Retinal pigment epithelial cell (primary cell): ENCODE measurements around the gene TNS3.

Source experiments
- DNase-seq: peaks from one replicate; pipeline ENCODE4 v3.0.0-alpha.2; 2010; ENCODE audit warnings: low read depth
- H3K4me3 ChIP-seq: 2 replicates; pipeline ENCODE4 v1.5.1; 2011; ENCODE audit warnings: mild to moderate bottlenecking, low read length, control low read depth, moderate library complexity
- CTCF ChIP-seq: conservative IDR thresholded peaks from 2 replicates; pipeline ENCODE4 v1.5.1; 2011; ENCODE audit warnings: low read depth, low read length, control low read depth, inconsistent platforms

Gene TNS3

GRCh38 chr7:47335071-47335470, 246.8 kb downstream of the TNS3 start:
- DNase-seq, result no peak
- H3K4me3 ChIP-seq, result no peak overlapping the region
- TF ChIP-seq CTCF, result no peak

GRCh38 chr7:47333959-47334358, 248.0 kb downstream of the TNS3 start:
- no peak for DNase-seq
- TF ChIP-seq CTCF, result no peak
- H3K4me3 ChIP-seq, result no peak overlapping the region

DNA sequence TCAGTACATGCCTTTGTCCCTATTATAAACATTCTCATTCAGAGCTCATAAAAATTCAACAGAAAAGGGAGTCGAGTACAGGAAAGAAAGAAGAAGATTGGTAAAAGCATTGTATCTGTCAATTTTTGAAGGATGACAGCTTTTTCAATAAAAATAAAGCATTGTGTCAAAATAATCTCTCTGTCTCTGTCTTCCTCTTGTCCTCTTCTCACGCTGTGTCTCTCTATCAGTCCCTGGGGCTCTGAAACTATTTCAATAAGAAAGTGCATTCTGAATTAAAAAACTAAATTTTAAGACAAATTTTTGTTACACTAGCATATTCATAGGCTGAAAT, 248.4 kb downstream of the TNS3 start:
- no peak for TF ChIP-seq CTCF
- H3K4me3 ChIP-seq, result no peak overlapping the region
- DNase-seq, result no peak

- no peak for TF ChIP-seq CTCF
- no peak overlapping the region for H3K4me3 ChIP-seq
- DNase-seq, result no peak
These were observed 249.0 kb downstream of the TNS3 start for GRCh38 chr7:47332681-47333553.

DNA sequence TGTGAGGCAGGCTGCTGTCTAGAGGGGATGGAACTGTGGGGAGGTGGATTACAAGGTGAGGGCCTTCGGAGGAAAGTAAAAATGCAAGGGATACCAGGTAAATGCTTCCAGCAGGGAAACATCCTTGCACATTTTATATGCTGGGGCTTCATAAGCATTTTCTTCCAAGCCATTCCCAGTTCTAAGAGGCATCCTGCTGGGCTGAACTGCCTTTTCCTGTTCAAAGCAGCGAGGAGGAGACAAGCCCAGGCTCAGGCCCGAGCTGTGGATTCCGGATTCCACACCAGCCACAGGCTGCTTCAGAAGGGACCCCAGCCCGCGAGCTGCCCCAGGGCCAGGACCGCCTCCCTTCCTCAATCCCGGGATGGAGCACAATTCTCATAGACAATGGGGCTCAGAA, 249.7 kb downstream of the TNS3 start:
- no peak for DNase-seq
- no peak for TF ChIP-seq CTCF
- H3K4me3 ChIP-seq, result no peak overlapping the region

GRCh38 chr7:47331179-47331565, 250.7 kb downstream of the TNS3 start:
- TF ChIP-seq CTCF, result no peak
- H3K4me3 ChIP-seq, result no peak overlapping the region
- DNase-seq, result no peak

GRCh38 chr7:47330561-47331178, 251.2 kb downstream of the TNS3 start:
- no peak for DNase-seq
- no peak for TF ChIP-seq CTCF
- H3K4me3 ChIP-seq, result no peak overlapping the region
